Body of pancreas (tissue), 4 donors: ENCODE results near the gene HSF5.

ENCODE experiments used
- CTCF ChIP-seq, 7 experiments: fragments of 450-650 bp in 4 of 7; fragments of 200-600 bp in 3 of 7; sonication (generic) in 3 of 7; IDR thresholded peaks; one replicate each; pipeline ENCODE4 v1.5.1; 2016 to 2019; ENCODE audit warnings: antibody characterized with exemption in 7 of 7
- POLR2A ChIP-seq, 3 donors: fragments of 450-650 bp; IDR thresholded peaks; one replicate each; pipeline ENCODE4 v1.6.1; 2016; ENCODE audit warnings: antibody characterized with exemption in 3 of 3, mild to moderate bottlenecking in 2 of 3

GRCh38 chr17:58379511-58379824, 108.7 kb downstream of the HSF5 start:
- TF ChIP-seq POLR2A (IDR thresholded peaks at IDR 0.05) (no peak), CTCF (IDR thresholded peaks at IDR 0.05) (no peak)
